ENCODE results near the gene CNTN5.

CNTN5 gene

DNA sequence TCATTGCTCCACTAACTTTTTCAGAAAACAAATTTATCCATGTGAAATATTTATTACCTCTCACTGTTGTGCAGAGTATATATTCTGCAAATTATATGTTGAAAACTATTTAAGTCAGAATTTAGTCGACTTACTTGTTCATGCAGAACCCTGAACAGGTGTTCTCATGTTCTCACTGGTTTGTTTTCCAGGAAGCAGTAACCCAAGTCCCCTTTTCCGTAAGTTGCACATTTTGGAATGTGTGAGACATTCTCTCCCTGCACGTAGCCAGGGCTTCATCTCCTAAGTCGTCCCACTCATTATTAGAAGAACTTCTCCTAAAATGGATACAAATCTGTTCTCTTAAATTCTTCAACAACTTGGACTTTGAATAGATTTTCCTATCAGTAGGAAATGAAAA lies 524.9 kb downstream of the CNTN5 start:
- TF ChIP-seq, protein P1, sequence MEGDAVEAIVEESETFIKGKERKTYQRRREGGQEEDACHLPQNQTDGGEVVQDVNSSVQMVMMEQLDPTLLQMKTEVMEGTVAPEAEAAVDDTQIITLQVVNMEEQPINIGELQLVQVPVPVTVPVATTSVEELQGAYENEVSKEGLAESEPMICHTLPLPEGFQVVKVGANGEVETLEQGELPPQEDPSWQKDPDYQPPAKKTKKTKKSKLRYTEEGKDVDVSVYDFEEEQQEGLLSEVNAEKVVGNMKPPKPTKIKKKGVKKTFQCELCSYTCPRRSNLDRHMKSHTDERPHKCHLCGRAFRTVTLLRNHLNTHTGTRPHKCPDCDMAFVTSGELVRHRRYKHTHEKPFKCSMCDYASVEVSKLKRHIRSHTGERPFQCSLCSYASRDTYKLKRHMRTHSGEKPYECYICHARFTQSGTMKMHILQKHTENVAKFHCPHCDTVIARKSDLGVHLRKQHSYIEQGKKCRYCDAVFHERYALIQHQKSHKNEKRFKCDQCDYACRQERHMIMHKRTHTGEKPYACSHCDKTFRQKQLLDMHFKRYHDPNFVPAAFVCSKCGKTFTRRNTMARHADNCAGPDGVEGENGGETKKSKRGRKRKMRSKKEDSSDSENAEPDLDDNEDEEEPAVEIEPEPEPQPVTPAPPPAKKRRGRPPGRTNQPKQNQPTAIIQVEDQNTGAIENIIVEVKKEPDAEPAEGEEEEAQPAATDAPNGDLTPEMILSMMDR (IDR thresholded peaks at IDR 0.05; ENCODE audit: low read depth, low read length): no peak
- DNase-seq (ENCODE audit: extremely low read depth, low read depth): no peak

DNA sequence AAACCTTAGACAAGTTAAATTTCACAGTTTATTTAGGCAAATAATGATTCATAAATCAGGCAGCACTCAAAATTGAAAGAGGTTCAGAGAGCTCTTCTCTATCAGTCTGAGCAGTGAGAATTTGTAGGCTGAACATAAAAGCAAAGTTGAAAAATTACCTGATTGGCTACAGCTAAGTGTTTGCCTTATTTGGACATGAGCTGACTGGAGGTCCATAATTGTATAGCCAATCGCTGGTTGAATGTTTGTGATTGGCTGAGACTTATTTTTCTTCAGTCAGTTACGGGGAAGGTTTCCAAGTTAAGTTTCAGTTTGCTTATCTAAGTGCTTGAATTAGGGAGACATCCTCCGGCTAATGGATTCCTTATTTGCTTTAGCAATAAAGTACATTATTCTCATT lies 527.5 kb downstream of the CNTN5 start:
- DNase-seq (ENCODE audit: extremely low read depth, low read depth): no peak
- TF ChIP-seq, protein P1 (IDR thresholded peaks at IDR 0.05; ENCODE audit: low read depth, low read length): no peak

DNA sequence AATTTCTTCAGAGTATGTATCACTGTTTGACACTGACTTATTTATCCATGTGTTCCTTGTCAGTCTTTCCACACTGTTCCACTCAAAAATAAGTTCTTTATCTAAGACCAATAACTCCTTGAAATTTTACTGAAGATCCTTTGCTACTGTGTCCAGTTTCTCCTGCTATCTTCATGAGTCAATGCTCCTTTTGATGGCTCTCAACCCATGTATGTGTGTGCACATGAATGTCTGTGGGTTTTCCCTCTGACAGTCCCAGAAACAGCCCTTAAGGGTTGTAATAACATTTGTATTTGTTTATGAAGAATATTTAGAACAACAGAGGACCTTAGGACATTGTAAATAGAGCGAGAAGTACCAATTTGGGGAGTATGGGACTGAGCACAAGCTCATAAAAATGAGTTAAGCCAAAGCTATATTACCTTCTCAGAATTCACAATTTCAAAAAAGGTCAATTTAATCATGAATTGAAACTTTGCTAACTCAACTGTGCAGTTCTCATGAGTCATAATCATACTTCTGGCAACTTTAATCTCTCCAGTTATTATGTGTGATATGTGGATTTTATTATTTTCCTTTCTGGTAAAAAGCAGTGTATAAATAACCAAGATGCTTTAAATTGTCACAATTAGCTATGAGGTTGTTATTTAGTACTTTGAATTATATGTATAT lies 533.6 kb downstream of the CNTN5 start:
- no peak for DNase-seq (ENCODE audit: extremely low read depth, low read depth)
- TF ChIP-seq, protein P1 (IDR thresholded peaks at IDR 0.05; ENCODE audit: low read depth, low read length): no peak

DNA sequence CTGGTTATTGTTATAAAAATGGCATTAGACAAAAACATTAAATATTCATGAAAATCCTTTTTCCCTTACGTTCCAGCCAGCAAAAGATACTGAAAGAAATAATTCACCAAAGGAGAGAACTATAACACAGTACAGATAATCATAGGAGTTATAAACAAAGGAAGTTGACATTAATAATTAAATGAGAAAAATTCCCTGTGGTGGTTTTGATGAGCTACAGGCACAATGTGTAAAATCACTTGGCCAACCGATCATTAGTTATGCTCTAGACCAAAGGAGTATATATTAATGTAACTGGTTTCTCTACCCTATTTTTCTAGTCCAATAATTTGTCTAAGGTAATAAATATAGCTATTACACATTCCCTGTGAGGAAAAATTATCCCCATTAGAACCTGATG lies 534.7 kb downstream of the CNTN5 start:
- TF ChIP-seq, protein P1 (IDR thresholded peaks at IDR 0.05; ENCODE audit: low read depth, low read length): no peak
- no peak for DNase-seq (ENCODE audit: extremely low read depth, low read depth)

DNA sequence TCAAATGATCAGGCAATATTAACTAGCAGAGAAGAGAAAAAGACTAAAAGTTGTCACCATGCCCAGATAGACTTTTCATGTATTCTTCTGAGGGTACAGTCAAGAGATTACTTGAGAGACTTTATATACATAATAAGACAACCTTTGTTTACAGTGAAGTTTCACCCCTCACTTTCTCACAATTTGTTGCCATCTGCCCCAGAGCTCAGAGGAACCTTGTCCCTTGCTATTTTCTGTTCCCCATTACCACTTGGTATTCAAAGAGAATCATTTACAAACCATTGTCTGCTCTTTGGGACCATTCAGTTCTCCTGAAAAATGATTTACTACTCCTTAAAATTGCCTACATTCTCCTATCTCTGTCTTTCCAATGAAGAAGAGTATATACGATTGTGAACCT lies 544.6 kb downstream of the CNTN5 start:
- TF ChIP-seq, protein P1 (IDR thresholded peaks at IDR 0.05; ENCODE audit: low read depth, low read length): no peak
- no peak for DNase-seq (ENCODE audit: extremely low read depth, low read depth)

DNA sequence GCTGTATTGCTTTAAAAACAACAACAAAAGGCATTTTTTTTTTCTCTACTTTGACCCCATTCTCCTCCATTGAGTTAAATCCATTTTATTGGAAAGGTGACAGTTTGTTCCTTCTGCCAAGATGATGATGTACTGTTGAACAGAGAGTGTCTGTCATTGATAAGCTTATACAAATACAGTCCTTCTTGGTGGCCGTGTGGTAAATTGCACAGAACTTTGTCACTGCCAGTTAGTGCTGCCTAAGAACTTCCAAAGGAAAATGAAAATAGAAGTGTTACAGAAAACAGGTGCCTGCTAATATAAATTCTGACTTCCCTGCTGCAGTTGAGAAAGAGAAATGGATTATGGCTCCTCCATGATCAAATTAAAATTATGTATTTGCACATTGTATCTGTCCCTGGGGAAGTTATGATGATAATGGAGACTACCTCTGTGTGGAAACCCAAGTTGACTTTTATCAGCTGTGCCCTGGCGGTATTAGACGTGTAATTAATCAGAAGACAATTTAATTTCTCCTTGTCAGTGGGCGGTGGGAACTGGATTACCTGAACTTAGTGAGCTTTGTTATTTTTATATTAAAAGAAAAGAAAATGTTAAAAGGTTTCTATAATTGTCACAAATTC lies 546.7 kb downstream of the CNTN5 start:
- DNase-seq (ENCODE audit: extremely low read depth, low read depth): no peak
- TF ChIP-seq, protein P1 (IDR thresholded peaks at IDR 0.05; ENCODE audit: low read depth, low read length): no peak

DNA sequence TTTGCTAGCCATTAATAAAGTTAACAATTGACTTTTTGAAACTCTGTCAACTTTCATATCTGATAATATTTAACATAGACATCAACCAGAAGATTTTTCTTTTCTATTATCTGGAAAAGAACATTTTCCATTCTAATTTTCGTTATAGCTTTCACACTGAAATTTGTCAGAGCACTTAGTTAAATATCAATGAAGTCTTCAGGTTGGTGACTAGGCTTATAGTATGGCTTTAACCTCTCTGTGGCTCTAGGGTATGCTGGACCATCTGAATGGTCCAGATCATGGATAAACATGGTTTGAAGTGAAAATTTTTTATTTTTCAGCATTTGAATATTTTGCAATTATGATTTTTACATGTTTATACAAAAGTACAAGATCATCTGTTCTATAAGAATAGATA lies 548.1 kb downstream of the CNTN5 start:
- TF ChIP-seq, protein P1 (IDR thresholded peaks at IDR 0.05; ENCODE audit: low read depth, low read length): no peak
- no peak for DNase-seq (ENCODE audit: extremely low read depth, low read depth)
